OCI-LY7 (cell line): ENCODE results near the gene PHKA2. TPM values are rescaled to one million over a fixed set of nuclear protein-coding genes. Genes with fewer than 3 reads are reported as not detected.

ENCODE experiments used
- BruUV-seq: library from RNA; stranded (reverse); fragments of 400-500 nt; replicated peaks from 2 replicates; lab custom pipeline; 2021; lab: Mats Ljungman, UMichigan
- CTCF ChIA-PET: fragments of 300-600 bp; sonication (Branson Sonifier 250); formaldehyde crosslinking; loops from one replicate; lab custom pipeline; 2022; ENCODE audit warnings: antibody characterized with exemption; ENCODE audit not compliant: unreplicated experiment; lab: Charles Lee
- POLR2A ChIA-PET: fragments of 300-600 bp; sonication (Branson Sonifier 250); formaldehyde crosslinking; loops from one replicate; lab custom pipeline; 2022; ENCODE audit warnings: antibody characterized with exemption; lab: Charles Lee
- DNase-seq: peaks from one replicate; pipeline ENCODE4 v3.0.0-alpha.2; 2015; ENCODE audit warnings: low spot score
- H2AFZ ChIP-seq: fragments of 200-600 bp; sonication (generic), shearing (Covaris generic); 2 replicates; pipeline ENCODE4 v1.6.1; 2014; ENCODE audit warnings: mild to moderate bottlenecking, antibody characterized with exemption, low read length, moderate library complexity
- H3K27ac ChIP-seq: fragments of 200-600 bp; sonication (generic); 2 replicates; pipeline ENCODE4 v1.5.1; 2014; ENCODE audit warnings: mixed run types, low read depth, mild to moderate bottlenecking, moderate library complexity, low read length, inconsistent platforms; ENCODE audit not compliant: poor library complexity, severe bottlenecking
- H3K36me3 ChIP-seq: fragments of 200-600 bp; sonication (generic); 2 replicates; pipeline ENCODE4 v1.6.1; 2014; ENCODE audit warnings: mild to moderate bottlenecking, antibody characterized with exemption, low read length, moderate library complexity, mixed read lengths; ENCODE audit not compliant: insufficient read depth
- H3K4me1 ChIP-seq: fragments of 200-600 bp; sonication (generic); 2 replicates; pipeline ENCODE4 v1.5.1; 2014; ENCODE audit warnings: mild to moderate bottlenecking, low read length; ENCODE audit not compliant: insufficient read depth, poor library complexity, severe bottlenecking
- H3K4me2 ChIP-seq: fragments of 200-600 bp; sonication (generic); 2 replicates; pipeline ENCODE4 v1.6.1; 2014; ENCODE audit warnings: mild to moderate bottlenecking, low read length
- H3K4me3 ChIP-seq: fragments of 200-600 bp; sonication (generic); 2 replicates; pipeline ENCODE4 v1.5.1; 2014; ENCODE audit warnings: mild to moderate bottlenecking, low read depth, low read length; ENCODE audit not compliant: poor library complexity, severe bottlenecking
- H3K79me2 ChIP-seq: fragments of 200-600 bp; sonication (generic); 2 replicates; pipeline ENCODE4 v1.6.1; 2016; ENCODE audit warnings: low read depth, mild to moderate bottlenecking, low read length, moderate library complexity, mixed read lengths; ENCODE audit not compliant: insufficient read depth
- H3K9me2 ChIP-seq: fragments of 200-600 bp; sonication (generic); 2 replicates; pipeline ENCODE4 v1.6.1; 2016; ENCODE audit warnings: mild to moderate bottlenecking, low read length, mixed read lengths; ENCODE audit not compliant: insufficient read depth
- H3K9me3 ChIP-seq: fragments of 200-600 bp; sonication (generic); 2 replicates; pipeline ENCODE4 v1.6.1; 2014; ENCODE audit warnings: mild to moderate bottlenecking, mixed run types, low read length, mixed read lengths
- H4K20me1 ChIP-seq: fragments of 200-600 bp; sonication (generic); 2 replicates; pipeline ENCODE4 v1.6.1; 2014; ENCODE audit warnings: mild to moderate bottlenecking, antibody characterized with exemption, low read length, moderate library complexity, mixed read lengths; ENCODE audit not compliant: insufficient read depth
- CTCF ChIP-seq: fragments of 200-600 bp; sonication (generic); conservative IDR thresholded peaks from 2 replicates; pipeline ENCODE4 v1.5.1; 2014; ENCODE audit warnings: mild to moderate bottlenecking, antibody characterized with exemption, low read length, moderate library complexity, mixed read lengths
- EZH2phosphoT487 ChIP-seq: fragments of 200-600 bp; sonication (generic); IDR thresholded peaks from 2 replicates; pipeline ENCODE4 v1.6.1; 2018; ENCODE audit warnings: low read depth, borderline replicate concordance, mild to moderate bottlenecking, mixed run types, antibody characterized with exemption, low read length, moderate library complexity, mixed read lengths
- intact Hi-C: fragments of 100-400 bp; cut with micrococcal nuclease; formaldehyde crosslinking; loops from one replicate; pipeline ENCODE4 v1.10.0; 2022; ENCODE audit not compliant: unreplicated experiment
- total RNA-seq, 2 experiments: library from RNA; depleted of rRNA in 1 of 2; stranded (reverse); fragments of >200 nt in 1 of 2; shearing (Covaris generic) in 1 of 2; gene quantifications; 2 replicates each; pipeline ENCODE4 v1.2.3, GENCODE V29; 2014 to 2022

The PHKA2 gene
- total RNA-seq, 2 experiments from 2014 or later, result 24.1 to 41.4 TPM

DNA sequence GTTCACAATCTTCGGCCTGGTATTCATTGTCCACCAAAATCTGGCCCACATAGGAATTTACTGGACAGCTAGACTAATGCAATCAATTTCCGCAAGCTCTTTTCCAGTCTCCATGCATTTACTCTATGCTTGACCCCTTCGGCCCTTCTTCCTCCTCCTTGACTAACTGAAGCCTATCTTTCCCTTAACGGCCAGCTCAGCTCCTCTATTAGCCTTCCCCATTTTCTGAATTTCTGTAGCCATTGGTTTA lies 1.2 kb upstream of the PHKA2 start:
- intact Hi-C loops, result loop anchor here (10.0 kb wide), 1 partner anchor 310 kb away; the partner anchor contains the start of gene RS1
- DNase-seq, result no peak
- no TSS peak for BruUV-seq
- no peaks in the 10 kb centered on the region for H3K36me3 ChIP-seq
- TF ChIP-seq EZH2phosphoT487 (no peak), CTCF (no peak)
- ChIA-PET CTCF (interaction anchor here (0.5 kb wide), 1 partner anchor 97 kb away, joined by 3 read pairs; no protein-coding TSS in a partner anchor), POLR2A (interaction anchor here (0.5 to 1.3 kb wide), 5 partner anchors 10 to 1018 kb away, joined by 3 to 7 read pairs (median 6); no protein-coding TSS in a partner anchor)
- H3K4me2 ChIP-seq, result peak overlapping the region; percentile 86
- peaks cover 26% of the 10 kb centered on the region for H3K79me2 ChIP-seq
- H3K9me2 ChIP-seq, result no peaks in the 10 kb centered on the region
- H3K27ac ChIP-seq, result peak overlapping the region; percentile 18
- peak overlapping the region; percentile 92 for H3K4me3 ChIP-seq
- H3K4me1 ChIP-seq, result peaks cover 3% of the 10 kb centered on the region
- peak overlapping the region; percentile 63; the same call in 1 of the 2 replicates for H2AFZ ChIP-seq
- no peaks in the 10 kb centered on the region for H3K9me3 ChIP-seq
- no peaks in the 10 kb centered on the region for H4K20me1 ChIP-seq

- peak overlapping the region; percentile 92 for H3K4me3 ChIP-seq
- DNase-seq, result peak; percentile 87
- H4K20me1 ChIP-seq, result no peaks in the 10 kb centered on the region
- ChIA-PET CTCF (interaction anchor here (0.5 kb wide), 1 partner anchor 96 kb away, joined by 3 read pairs; no protein-coding TSS in a partner anchor), POLR2A (interaction anchor here (0.5 to 1.3 kb wide), 4 partner anchors 11 to 1018 kb away, joined by 4 to 7 read pairs (median 6); no protein-coding TSS in a partner anchor)
- peaks cover 26% of the 10 kb centered on the region for H3K79me2 ChIP-seq
- intact Hi-C loops, result loop anchor here (10.0 kb wide), 1 partner anchor 310 kb away; the partner anchor contains the start of gene RS1
- no peak for TF ChIP-seq CTCF
- peak overlapping the region; percentile 62 for H3K27ac ChIP-seq
- peak overlapping the region; percentile 88 for H3K4me2 ChIP-seq
- no peaks in the 10 kb centered on the region for H3K9me2 ChIP-seq
- H2AFZ ChIP-seq, result peak overlapping the region; percentile 63; the same call in 1 of the 2 replicates
- no peaks in the 10 kb centered on the region for H3K9me3 ChIP-seq
- BruUV-seq, result no TSS peak
- no peaks in the 10 kb centered on the region for H3K36me3 ChIP-seq
- peaks cover 3% of the 10 kb centered on the region for H3K4me1 ChIP-seq
These were observed 669 bp upstream of the PHKA2 start for GRCh38 chrX:18984381-18985185.
